NCI-H2227 (cell line): Measurements from ENCODE around the gene ERMARD.
A peak's percentile ranks its signal among the peaks of the same experiment; 100 is the strongest.

Experiments used
- DNase-seq: peaks from one replicate; lab custom pipeline; 2025; ENCODE audit not compliant: unreplicated experiment; lab: John Stamatoyannopoulos, UW

ERMARD gene

GRCh38 chr6:169751242-169752073 is at the start of gene ERMARD, which contains the start of gene DYNLT2:
ERMARD (plus strand) TSS chr6:169751622; CDS start chr6:169751658, 36 bp downstream.
DYNLT2 (minus strand) TSS chr6:169751572; CDS start chr6:169751458, 114 bp downstream.
- peak; percentile 96 for DNase-seq

GRCh38 chr6:169701954-169702839 is 49.2 kb upstream of the ERMARD start, which contains the start of the genes C6orf120 and WDR27:
C6orf120 (plus strand) TSS chr6:169702126; CDS start chr6:169702460, 334 bp downstream.
WDR27 (minus strand) TSS chr6:169702029; CDS start chr6:169689005, 13,024 bp downstream.
- peak; percentile 95 for DNase-seq

GRCh38 chr6:169702840-169703246 is 48.6 kb upstream of the ERMARD start:
- DNase-seq: no peak

GRCh38 chr6:169707772-169708171 is 43.6 kb upstream of the ERMARD start:
- no peak for DNase-seq

- DNase-seq: no peak
Measured at GRCh38 chr6:169709293-169709692, 42.1 kb upstream of the ERMARD start.

GRCh38 chr6:169710009-169710408 is 41.4 kb upstream of the ERMARD start:
- DNase-seq: no peak

GRCh38 chr6:169714178-169714577 is 37.2 kb upstream of the ERMARD start:
- no peak for DNase-seq

GRCh38 chr6:169714595-169714994 is 36.8 kb upstream of the ERMARD start:
- no peak for DNase-seq

GRCh38 chr6:169719117-169719516 is 32.3 kb upstream of the ERMARD start:
- DNase-seq: no peak

- peak; percentile 4 for DNase-seq
Measured at GRCh38 chr6:169720207-169720855, 31.1 kb upstream of the ERMARD start.

- peak; percentile 37 for DNase-seq
Measured at GRCh38 chr6:169722362-169723199, 28.8 kb upstream of the ERMARD start.

GRCh38 chr6:169723200-169723909 is 28.1 kb upstream of the ERMARD start:
- peak; percentile 28 for DNase-seq

GRCh38 chr6:169723991-169724493 is 27.4 kb upstream of the ERMARD start:
- peak; percentile 56 for DNase-seq

- DNase-seq: peak; percentile 85
Measured at GRCh38 chr6:169724494-169725124, 26.8 kb upstream of the ERMARD start, which contains the start of gene PHF10. PHF10 (minus strand) TSS chr6:169724500; CDS start chr6:169723931, 569 bp downstream.

- peak; percentile 42 for DNase-seq
Measured at GRCh38 chr6:169725125-169726048, 26.0 kb upstream of the ERMARD start.

- DNase-seq: no peak
Measured at GRCh38 chr6:169726049-169726400, 25.4 kb upstream of the ERMARD start.

GRCh38 chr6:169726963-169727362 is 24.5 kb upstream of the ERMARD start:
- no peak for DNase-seq

GRCh38 chr6:169729961-169730360 is 21.5 kb upstream of the ERMARD start:
- no peak for DNase-seq
